HG03432 (cell line): ENCODE measurements around the gene NRXN3.

Experiments
- ATAC-seq: cut with Tn5 transposase; IDR thresholded peaks from one replicate; pipeline ENCODE4 v1.9.1; 2021; ENCODE audit warnings: mild to moderate bottlenecking, moderate library complexity; ENCODE audit not compliant: unreplicated experiment

NRXN3 gene

DNA sequence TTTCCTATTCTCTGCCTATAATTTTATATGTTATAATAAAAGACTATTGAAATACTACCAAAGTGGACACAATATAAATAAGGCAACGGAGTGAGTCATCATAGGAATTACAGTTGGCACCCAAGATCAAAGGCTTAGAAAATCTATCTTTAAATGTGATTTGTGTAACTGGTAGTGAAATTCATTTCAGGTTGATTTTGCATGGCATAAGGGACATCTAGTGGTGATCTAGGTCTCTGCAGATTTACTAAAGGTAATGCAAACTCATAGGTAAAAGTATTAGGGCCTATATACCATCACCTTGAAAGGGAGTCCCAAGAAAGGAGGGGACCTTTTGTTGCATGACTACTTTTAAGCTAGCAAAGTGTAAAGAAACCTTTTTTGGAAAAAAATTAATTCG lies 527.2 kb downstream of the NRXN3 start:
- ATAC-seq, result no peak

DNA sequence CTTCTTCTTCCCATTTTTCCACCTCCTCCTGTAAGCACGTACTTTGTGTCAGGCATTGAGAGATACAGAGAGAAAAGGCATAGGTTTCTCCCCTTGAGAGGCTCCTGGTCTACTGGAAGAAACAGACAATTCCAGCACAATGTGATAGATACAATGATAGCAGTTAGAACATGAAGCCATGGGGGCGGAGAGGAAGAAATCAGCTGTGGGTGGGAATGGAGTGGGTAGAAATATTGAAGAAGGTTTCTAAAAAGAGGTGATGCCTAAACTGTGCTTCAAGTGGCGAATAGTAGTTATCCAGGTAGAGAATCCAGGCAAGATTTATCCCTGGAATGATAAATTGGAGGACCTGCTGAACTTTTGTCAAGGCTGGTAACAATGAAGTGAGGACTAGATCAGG lies 528.8 kb downstream of the NRXN3 start:
- no peak for ATAC-seq

- ATAC-seq, result no peak
Observed at GRCh38 chr14:78700236-78700635, 530.1 kb downstream of the NRXN3 start.

GRCh38 chr14:78701246-78701645 lies 531.1 kb downstream of the NRXN3 start:
- ATAC-seq, result no peak

GRCh38 chr14:78704965-78705364 lies 534.8 kb downstream of the NRXN3 start:
- no peak for ATAC-seq

- no peak for ATAC-seq
Observed at GRCh38 chr14:78705989-78706388, 535.8 kb downstream of the NRXN3 start.

DNA sequence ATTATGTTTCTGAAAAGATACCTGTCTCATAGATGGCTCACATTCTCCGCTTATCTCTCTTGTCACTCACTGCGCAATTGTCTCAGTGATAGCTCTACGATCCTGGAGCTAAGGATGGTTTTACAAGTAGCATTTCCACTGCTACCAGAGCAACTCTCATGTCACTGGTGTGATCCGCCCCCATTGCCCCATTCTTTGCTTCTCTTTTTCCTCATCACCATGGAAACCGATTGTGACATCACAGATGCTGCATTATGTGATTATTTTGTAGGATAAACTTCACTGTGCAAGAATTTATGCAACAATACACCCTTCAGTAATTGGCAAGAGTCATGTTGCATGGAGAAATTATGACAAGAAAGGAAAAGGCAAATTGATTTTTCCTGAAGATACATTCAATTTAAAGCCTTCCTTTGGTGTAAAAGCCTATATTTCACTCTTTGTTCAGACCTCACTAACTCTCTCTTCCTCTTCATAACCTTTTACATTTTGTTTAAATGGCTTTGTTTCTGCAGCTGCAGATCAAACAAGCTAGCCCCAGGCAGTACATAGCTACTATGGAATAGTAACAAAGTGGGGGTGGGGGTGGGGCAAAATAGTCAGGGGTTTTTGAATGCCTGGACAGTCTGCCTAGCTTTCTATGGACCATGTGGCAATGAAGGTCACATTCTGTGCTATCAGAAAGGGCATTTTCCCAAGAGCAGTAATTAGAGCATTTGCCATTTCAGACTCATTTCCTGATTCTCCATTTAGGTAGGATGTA lies 539.8 kb downstream of the NRXN3 start:
- ATAC-seq, result no peak

DNA sequence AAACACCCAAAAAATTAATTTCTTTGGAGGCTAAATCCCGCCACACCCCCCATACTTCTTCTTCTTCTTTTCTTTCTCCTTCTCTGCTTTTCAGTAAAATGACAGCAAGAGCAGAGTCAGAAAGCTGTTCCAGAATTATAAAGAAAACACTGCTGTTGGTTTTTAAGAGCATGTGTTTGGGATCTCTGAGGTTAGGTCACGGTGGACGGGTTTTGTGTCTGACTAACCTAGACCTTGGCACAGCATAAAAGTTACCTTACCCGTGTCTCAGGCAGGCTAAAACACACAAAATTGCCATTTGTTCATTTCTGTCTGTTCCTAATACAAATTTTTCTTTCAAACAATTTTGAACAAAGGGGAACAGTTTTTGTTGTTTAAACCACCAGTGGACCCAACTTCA lies 540.8 kb downstream of the NRXN3 start:
- ATAC-seq, result no peak

GRCh38 chr14:78713716-78714115 lies 543.5 kb downstream of the NRXN3 start:
- no peak for ATAC-seq

GRCh38 chr14:78714711-78715110 lies 544.5 kb downstream of the NRXN3 start:
- ATAC-seq, result no peak

GRCh38 chr14:78721756-78722480 lies 551.7 kb downstream of the NRXN3 start:
- no peak for ATAC-seq

DNA sequence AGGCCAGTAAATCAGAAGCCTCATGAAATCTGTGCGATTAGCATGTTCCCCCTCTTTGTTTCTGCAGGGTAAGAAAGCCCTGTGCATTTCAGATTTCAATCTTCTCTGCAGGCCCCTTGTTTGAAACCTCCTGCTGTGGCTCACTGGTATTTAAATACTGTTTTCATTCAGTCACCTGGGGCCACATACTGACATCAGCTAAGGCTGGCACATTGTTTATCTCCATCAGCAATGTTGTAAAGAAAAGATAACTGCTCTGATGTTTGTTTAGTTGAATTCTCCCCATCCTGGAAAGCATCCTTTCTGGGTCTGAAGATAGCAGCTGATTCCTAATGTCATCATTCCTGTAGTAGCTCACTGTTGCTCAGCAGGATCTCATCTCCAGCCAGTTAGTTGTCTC lies 554.9 kb downstream of the NRXN3 start:
- no peak for ATAC-seq

- no peak for ATAC-seq
Observed at GRCh38 chr14:78737116-78737515, 566.9 kb downstream of the NRXN3 start.

DNA sequence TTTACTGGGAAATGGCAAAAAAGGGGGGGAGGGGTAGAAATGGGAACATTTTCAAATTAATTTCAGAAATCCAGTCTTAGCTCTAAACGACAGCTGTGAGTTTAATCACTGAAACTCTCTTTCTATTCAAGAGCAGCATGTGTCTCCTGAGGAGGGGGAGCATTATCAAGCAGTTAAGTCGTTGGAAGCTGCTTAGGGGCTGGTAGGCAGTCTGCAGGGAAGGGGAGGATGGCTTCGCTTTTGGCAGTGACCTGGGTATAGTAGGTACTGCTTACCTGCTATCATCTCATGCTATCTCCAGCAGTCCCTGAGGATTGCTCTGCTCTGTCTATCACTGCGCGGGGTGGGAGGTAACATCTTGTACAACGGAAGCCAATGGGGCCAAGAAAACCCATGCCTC lies 567.4 kb downstream of the NRXN3 start:
- no peak for ATAC-seq

DNA sequence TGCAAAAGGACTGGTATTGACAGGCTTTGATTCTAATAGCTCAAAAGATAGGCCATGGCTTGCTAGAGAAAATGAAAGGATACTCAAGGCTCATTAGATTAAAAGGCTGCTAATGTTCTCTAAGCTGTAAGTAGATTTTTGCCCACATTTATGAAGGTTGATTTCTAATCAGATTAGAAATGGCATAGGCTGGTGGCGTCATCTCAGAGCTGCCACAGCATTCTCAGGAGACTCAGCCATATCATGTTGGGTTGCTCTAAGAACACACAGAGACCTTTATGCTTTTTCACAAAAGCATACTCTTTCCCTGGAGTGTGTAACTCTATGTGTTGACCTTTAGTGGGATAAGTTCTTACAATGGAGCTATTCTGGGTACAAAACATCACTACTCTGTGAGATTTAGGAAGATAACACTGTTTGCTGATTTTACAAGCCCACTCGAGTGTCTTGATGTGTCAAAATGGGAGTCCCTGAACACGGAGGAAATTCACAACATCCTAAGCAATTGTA lies 576.0 kb downstream of the NRXN3 start:
- no peak for ATAC-seq

GRCh38 chr14:78747813-78748212 lies 577.6 kb downstream of the NRXN3 start:
- no peak for ATAC-seq

DNA sequence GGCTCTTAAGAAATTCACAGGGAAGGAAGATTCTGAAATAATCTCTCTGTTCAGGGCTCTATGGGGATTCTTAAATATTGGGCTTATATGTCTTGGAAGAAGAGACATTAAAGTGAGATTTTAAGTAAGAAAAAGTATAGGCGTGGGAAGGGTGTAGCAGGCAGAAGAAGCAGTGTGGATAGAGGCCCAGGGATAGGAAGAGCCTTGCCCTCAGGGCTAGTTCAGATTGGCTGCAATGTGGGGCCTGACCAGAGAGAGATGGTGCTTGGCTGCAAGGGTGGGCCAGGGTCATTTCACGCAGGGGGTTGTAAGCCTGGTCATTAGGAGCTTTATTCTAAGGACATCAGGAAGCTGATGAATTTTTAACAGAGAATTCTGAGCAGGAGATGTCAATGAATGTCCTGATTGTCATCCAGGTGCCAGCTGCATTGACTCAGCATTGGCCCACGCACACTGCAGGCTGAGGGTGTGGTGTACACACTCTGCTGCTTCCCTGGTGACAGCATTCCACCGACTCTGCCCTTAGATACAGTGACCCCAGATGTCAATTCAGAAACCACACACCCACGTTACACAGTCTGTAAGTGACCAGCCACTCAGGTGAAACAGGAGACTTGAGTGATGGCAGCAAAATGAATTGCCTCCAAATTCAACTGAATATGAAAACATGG lies 582.5 kb downstream of the NRXN3 start:
- ATAC-seq, result no peak

DNA sequence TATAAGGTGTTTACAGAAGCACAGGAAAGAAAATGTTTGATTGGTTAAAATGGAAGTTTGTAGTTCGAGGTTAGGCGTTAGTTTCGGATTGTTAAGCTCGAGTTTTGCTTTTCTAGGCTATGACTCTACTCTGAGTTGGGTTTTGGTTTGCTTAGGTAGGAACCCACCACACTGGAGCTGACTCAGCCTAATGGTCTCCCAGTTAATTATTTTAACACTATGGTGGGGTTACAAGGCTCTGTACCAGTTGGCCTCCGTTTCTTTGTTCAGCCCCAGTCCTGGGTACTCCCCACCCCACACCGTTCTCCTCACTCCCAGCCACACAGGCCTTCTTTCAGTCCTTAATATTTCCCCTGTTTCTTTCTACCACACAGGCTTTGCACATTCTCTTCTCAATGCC lies 583.9 kb downstream of the NRXN3 start:
- no peak for ATAC-seq

DNA sequence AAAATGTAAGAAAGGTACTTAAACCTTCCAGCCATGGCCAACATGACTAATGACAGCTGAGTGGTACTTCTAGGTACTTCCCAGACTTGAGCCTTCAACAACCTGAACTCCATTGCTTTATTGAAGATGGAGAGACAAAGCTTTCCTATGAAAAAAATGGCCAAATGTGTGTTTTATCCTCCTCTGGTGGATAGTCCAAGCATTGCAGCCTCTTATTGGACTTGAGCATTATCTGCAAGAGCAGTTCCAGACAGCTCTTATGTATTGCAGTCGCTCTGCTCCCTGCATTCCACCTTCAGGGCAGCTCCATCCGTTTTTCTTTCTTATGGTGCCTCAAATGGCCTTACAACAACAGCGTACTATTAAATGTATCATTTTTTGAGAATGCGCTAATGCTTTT lies 588.2 kb downstream of the NRXN3 start:
- ATAC-seq, result peak; percentile 73

DNA sequence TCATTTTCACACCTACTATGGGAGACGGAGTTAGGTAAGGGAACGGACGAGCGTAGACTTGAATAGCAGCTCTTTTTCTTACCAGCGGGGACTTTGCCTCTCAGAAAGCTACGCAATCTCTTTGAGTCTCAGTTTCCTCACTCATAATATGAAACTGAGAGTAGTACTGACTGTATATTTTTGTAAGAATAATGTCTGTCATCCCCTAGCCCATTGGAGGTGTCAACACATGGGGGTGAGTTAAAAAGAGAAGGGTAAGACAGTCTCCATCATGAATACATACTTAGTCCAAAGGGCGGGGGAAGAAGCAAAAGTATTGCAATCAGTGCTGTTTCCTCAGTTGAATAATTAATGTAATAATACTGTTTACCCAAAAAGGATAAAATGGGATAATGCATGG lies 592.2 kb downstream of the NRXN3 start:
- ATAC-seq, result no peak

DNA sequence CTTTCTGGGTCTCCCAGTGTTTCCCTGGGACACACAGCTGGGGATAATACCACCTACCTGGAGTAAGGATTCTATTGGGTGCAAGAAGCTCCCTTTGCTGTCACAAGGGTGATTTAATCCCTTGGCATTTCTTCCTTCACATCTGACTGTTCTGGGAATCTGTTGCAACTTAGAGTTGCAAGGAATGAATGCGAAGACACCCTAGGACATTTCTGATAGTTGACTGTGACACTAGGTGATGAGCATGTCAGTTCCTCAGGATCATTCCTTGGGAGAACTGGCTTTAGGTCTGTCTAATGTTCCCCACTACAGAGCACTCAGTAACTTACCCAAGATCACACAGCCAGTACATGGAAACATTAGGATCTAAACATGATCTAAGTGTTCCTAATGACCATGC lies 593.6 kb downstream of the NRXN3 start:
- no peak for ATAC-seq

DNA sequence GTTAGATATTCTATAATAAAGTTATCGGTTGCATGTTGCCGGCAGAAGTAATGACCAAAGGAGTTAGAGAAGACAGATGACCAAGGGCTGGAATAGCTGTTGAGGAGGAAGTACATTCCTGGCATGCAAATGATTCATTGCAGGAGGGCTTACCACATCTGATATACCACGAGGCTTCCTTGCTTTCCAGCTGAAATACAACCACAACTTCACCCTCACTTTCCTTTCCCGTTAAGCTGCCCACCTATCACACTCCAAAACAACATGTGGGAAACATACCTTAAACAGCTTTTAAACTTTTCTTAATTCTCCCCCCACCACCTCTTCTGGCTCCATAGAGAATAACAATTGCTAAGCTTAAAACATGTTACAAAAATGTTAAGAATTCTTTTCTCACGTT lies 594.1 kb downstream of the NRXN3 start:
- no peak for ATAC-seq
